Cardiac muscle cell (in vitro differentiated cells and primary cell): Measurements from ENCODE around the gene AP2A1. TPM values are rescaled to one million over a fixed set of nuclear protein-coding genes. Genes with fewer than 3 reads are reported as not detected.
A peak's percentile ranks its signal among the peaks of the same experiment; 100 is the strongest.

Experiments used
- DNase-seq, 2 donors: peaks; one replicate each; pipeline versions ENCODE4 v3.0.0 to v3.0.0-alpha.2; 2010 to 2017; ENCODE audit warnings: low read depth in 1 of 2, low spot score in 1 of 2
- H3K27ac ChIP-seq: fragments of 200-600 bp; sonication (generic); 2 replicates; pipeline ENCODE4 v1.5.1; 2016
- H3K27me3 ChIP-seq: fragments of 200-600 bp; sonication (generic); 2 replicates; pipeline ENCODE4 v1.6.0; 2016; ENCODE audit warnings: control low read depth
- H3K36me3 ChIP-seq: fragments of 200-600 bp; sonication (generic); 2 replicates; pipeline ENCODE4 v1.5.1; 2016; ENCODE audit warnings: control low read depth
- H3K4me1 ChIP-seq: fragments of 200-600 bp; sonication (generic); 2 replicates; pipeline ENCODE4 v1.8.1; 2017; ENCODE audit warnings: low read depth, mild to moderate bottlenecking, mixed run types
- H3K4me3 ChIP-seq: fragments of 200-600 bp; sonication (generic); 2 replicates; pipeline ENCODE4 v1.5.1; 2016; ENCODE audit warnings: mild to moderate bottlenecking
- H3K9me3 ChIP-seq: fragments of 200-600 bp; sonication (generic); 2 replicates; pipeline ENCODE4 v1.5.1; 2017; ENCODE audit warnings: low read depth, mild to moderate bottlenecking, control low read depth
- polyA plus RNA-seq: library from polyadenylated mRNA; unstranded; fragments of >200 nt; fragmentation: Nextera tagmentation; extraction: Ambion mirVana; gene quantifications from 2 replicates; pipeline ENCODE4 v1.2.1, GENCODE V29; 2016
- total RNA-seq: library from RNA; depleted of rRNA; stranded (reverse); fragments of >200 nt; gene quantifications from 2 replicates; pipeline ENCODE4 v1.2.3, GENCODE V29; 2016
- TF ChIP-seq, protein P1 (sequence below): IDR thresholded peaks from 2 replicates; pipeline ENCODE4 v1.5.1; 2012; ENCODE audit warnings: low read depth, mild to moderate bottlenecking, low read length

Gene AP2A1
- total and polyA plus RNA-seq, 2 experiments from 2014 or later, result 78.0 to 153 TPM

- Histone ChIP-seq H3K4me1 (no peaks in the 10 kb centered on the region), H3K27ac (no peak overlapping the region), H3K27me3 (no peaks in the 10 kb centered on the region), H3K4me3 (no peak overlapping the region), H3K36me3 (no peaks in the 10 kb centered on the region), H3K9me3 (no peaks in the 10 kb centered on the region)
- peak in 1 of 2 donors; percentile 71 for DNase-seq
- TF ChIP-seq, protein P1, sequence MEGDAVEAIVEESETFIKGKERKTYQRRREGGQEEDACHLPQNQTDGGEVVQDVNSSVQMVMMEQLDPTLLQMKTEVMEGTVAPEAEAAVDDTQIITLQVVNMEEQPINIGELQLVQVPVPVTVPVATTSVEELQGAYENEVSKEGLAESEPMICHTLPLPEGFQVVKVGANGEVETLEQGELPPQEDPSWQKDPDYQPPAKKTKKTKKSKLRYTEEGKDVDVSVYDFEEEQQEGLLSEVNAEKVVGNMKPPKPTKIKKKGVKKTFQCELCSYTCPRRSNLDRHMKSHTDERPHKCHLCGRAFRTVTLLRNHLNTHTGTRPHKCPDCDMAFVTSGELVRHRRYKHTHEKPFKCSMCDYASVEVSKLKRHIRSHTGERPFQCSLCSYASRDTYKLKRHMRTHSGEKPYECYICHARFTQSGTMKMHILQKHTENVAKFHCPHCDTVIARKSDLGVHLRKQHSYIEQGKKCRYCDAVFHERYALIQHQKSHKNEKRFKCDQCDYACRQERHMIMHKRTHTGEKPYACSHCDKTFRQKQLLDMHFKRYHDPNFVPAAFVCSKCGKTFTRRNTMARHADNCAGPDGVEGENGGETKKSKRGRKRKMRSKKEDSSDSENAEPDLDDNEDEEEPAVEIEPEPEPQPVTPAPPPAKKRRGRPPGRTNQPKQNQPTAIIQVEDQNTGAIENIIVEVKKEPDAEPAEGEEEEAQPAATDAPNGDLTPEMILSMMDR, result no peak
These were observed 8.5 kb upstream of the AP2A1 start for GRCh38 chr19:49758292-49758691.

- Histone ChIP-seq H3K27me3 (no peaks in the 10 kb centered on the region), H3K36me3 (no peaks in the 10 kb centered on the region), H3K4me1 (peaks cover 4% of the 10 kb centered on the region), H3K27ac (no peak overlapping the region), H3K9me3 (no peaks in the 10 kb centered on the region), H3K4me3 (no peak overlapping the region)
- no peak for DNase-seq
- TF ChIP-seq, protein P1, result no peak
These were observed 5.6 kb upstream of the AP2A1 start for GRCh38 chr19:49761249-49761624.

DNA sequence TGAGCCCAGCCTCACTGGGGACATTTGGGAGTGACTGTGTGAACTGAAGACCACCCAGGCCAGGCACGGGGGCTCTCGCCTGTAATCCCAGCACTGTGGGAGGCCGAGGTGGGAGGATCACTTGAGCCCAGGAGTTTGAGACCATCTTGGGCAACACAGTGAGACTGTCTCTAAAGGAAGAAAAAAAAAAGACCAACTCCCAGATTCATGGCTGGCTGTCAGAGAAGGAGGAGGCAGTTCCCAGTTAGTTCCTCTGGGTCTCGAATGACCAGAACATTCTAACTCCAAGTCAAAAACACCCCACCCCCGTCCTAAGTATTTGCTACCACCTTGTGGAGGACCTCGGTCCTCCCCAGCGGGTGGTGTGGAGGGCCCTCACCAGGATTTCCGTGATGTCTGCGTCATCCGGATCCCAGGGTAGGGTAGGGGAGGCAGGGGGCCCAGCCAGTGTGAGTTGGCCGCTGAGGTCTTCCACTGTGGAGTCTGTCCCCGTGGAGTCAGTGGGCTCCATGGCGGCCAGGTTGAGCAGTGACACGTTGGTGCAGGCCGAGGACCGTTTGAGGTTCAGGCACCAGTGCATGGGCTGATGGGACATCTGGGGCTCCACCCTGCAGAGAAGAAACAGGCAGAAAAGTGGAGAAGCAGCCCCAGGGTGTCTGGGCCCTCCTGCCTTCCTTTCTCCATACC is 5.0 kb upstream of the AP2A1 start:
- Histone ChIP-seq H3K27me3 (no peaks in the 10 kb centered on the region), H3K4me1 (peaks cover 4% of the 10 kb centered on the region), H3K27ac (no peak overlapping the region), H3K9me3 (no peaks in the 10 kb centered on the region), H3K36me3 (no peaks in the 10 kb centered on the region), H3K4me3 (no peak overlapping the region)
- TF ChIP-seq, protein P1, result peak; percentile 49
- peak; percentile 28 to 81 for DNase-seq

DNA sequence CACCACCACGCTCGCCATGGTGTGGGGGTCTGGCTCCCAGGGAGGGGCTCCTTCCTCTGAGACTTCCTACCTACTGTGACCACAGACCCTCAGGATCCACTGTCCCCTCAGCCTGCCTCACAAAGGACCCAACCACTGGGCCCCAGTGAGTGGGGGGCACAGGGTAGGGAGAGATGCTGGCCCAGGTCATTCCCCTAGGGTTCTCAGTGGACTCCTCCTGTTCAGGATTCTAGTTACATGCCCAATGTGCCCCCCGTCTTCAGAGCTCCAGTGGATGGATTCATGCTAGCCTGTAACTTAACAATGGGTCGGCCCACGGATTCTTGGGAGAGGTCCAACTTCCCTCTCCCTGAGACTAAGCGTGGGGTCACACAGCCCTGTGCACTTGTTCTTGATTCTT is 3.6 kb upstream of the AP2A1 start, which contains the start of gene TSKS:
TSKS (minus strand) TSS at position 77 of the 400 bp plus-strand sequence; CDS start at position 18, 59 bp downstream.
- Histone ChIP-seq H3K36me3 (no peaks in the 10 kb centered on the region), H3K4me3 (no peak within 1 kb of the TSS), H3K27me3 (no peaks in the 10 kb centered on the region), H3K4me1 (peaks cover 9% of the 10 kb centered on the region), H3K27ac (no peak within 1 kb of the TSS), H3K9me3 (no peaks in the 10 kb centered on the region)
- TF ChIP-seq, protein P1, result no peak
- no peak for DNase-seq

DNA sequence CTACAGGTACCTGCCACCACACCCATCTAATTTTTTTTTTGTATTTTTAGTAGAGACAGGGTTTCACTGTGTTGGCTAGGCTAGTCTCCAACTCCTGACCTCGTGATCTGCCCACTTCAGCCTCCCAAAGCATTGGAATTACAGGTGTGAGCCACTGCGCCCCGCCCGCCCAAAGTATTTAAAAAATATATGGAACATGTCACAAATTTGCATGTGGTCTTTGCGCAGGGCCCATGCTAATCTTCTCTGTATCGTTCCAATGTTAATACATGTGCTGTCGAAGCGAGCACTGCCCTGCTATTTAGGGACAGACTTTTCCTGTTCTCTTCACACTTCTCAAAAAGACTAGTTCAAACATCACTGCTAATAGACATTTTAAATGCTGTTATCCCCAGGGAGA is 2.5 kb upstream of the AP2A1 start:
- TF ChIP-seq, protein P1, result no peak
- H3K4me3 ChIP-seq, result no peak overlapping the region
- H3K4me1 ChIP-seq, result peaks cover 11% of the 10 kb centered on the region
- no peaks in the 10 kb centered on the region for H3K27me3 ChIP-seq
- no peak for DNase-seq
- H3K9me3 ChIP-seq, result no peaks in the 10 kb centered on the region
- H3K36me3 ChIP-seq, result no peaks in the 10 kb centered on the region
- H3K27ac ChIP-seq, result peak overlapping the region; percentile 98
